Measurements from ENCODE around the gene TRMT13.

- no peak for TF ChIP-seq CTCF (IDR thresholded peaks at IDR 0.05)
- TF ChIP-seq ZFX (IDR thresholded peaks at IDR 0.05; ENCODE audit: borderline replicate concordance): no peak
These were observed 50.4 kb downstream of the TRMT13 start for GRCh38 chr1:100183370-100183769.
